Karpas-422 (cell line): ENCODE measurements around the gene ZDBF2. TPM values are rescaled to one million over a fixed set of nuclear protein-coding genes. Genes with fewer than 3 reads are reported as not detected.
A peak's percentile ranks its signal among the peaks of the same experiment; 100 is the strongest.
"Not testable (repeated sequence)": the region's sequence is repeated elsewhere in the genome, so short reads cannot be mapped to it uniquely, and the experiment has no call there.

ENCODE experiments used
- DNase-seq: peaks from one replicate; pipeline ENCODE4 v3.0.0-alpha.2; 2015
- H2AFZ ChIP-seq: fragments of 200-600 bp; sonication (generic); 2 replicates; pipeline ENCODE4 v1.6.1; 2014; ENCODE audit warnings: antibody characterized with exemption, low read length, mixed read lengths
- H3K27ac ChIP-seq: fragments of 200-600 bp; sonication (generic); 2 replicates; pipeline ENCODE4 v1.5.1; 2014; ENCODE audit warnings: mild to moderate bottlenecking, low read length, moderate library complexity
- H3K27me3 ChIP-seq: fragments of 200-600 bp; sonication (generic); 2 replicates; pipeline ENCODE4 v1.6.1; 2014; ENCODE audit warnings: low read length, mixed read lengths
- H3K36me3 ChIP-seq: fragments of 200-600 bp; sonication (generic); 2 replicates; pipeline ENCODE4 v1.6.1; 2014; ENCODE audit warnings: low read length, mixed read lengths; ENCODE audit not compliant: insufficient read depth
- H3K4me1 ChIP-seq: fragments of 200-600 bp; sonication (generic); 2 replicates; pipeline ENCODE4 v1.6.1; 2014; ENCODE audit warnings: mild to moderate bottlenecking, low read length, mixed read lengths
- H3K4me2 ChIP-seq: fragments of 200-600 bp; sonication (generic); 2 replicates; pipeline ENCODE4 v1.6.1; 2014; ENCODE audit warnings: low read length, low read depth, mild to moderate bottlenecking; ENCODE audit not compliant: poor library complexity, severe bottlenecking
- H3K4me3 ChIP-seq: fragments of 200-600 bp; sonication (generic); 2 replicates; pipeline ENCODE4 v1.5.1; 2014; ENCODE audit warnings: mild to moderate bottlenecking, antibody characterized with exemption, low read length, mixed read lengths
- H3K79me2 ChIP-seq: fragments of 200-600 bp; sonication (generic); 2 replicates; pipeline ENCODE4 v1.6.1; 2014; ENCODE audit warnings: mild to moderate bottlenecking, low read length, mixed read lengths
- H3K9ac ChIP-seq: fragments of 200-600 bp; sonication (generic); 2 replicates; pipeline ENCODE4 v1.6.0; 2014; ENCODE audit warnings: low read length
- H3K9me2 ChIP-seq: fragments of 200-600 bp; sonication (generic), shearing (Covaris generic); replicated peaks from 2 replicates; pipeline ENCODE4 v1.6.0; 2014; ENCODE audit warnings: mild to moderate bottlenecking, low read length, moderate library complexity; ENCODE audit not compliant: insufficient read depth
- H3K9me3 ChIP-seq: fragments of 300-700, 200-600 bp; sonication (generic); 2 replicates; pipeline ENCODE4 v1.6.1; 2014; ENCODE audit warnings: low read length, mixed read lengths
- H4K20me1 ChIP-seq: fragments of 200-600 bp; sonication (generic); 2 replicates; pipeline ENCODE4 v1.6.1; 2014; ENCODE audit warnings: mild to moderate bottlenecking, antibody characterized with exemption, low read length, low read depth; ENCODE audit not compliant: insufficient read depth
- total RNA-seq: library from RNA; depleted of rRNA; stranded (reverse); fragments of >200 nt; shearing (Covaris generic); gene quantifications from 2 replicates; pipeline ENCODE4 v1.2.3, GENCODE V29; 2014; ENCODE audit warnings: low replicate concordance

The ZDBF2 gene
- total RNA-seq, 1 experiment from 2014 or later, result 2.5 TPM

GRCh38 chr2:206256706-206257205 lies 17.7 kb upstream of the ZDBF2 start:
- DNase-seq, result no peak
- no peak overlapping the region for H3K27ac ChIP-seq
- no peak overlapping the region for H2AFZ ChIP-seq
- H3K4me2 ChIP-seq, result no peak overlapping the region
- H3K4me3 ChIP-seq, result no peak overlapping the region
- peaks cover 6% of the 10 kb centered on the region; the same call in 1 of the 2 replicates for H3K4me1 ChIP-seq
- H3K36me3 ChIP-seq, result no peaks in the 10 kb centered on the region
- H3K9me3 ChIP-seq, result no peaks in the 10 kb centered on the region
- no peaks in the 10 kb centered on the region for H3K27me3 ChIP-seq
- no peaks in the 10 kb centered on the region for H3K9me2 ChIP-seq
- H3K9ac ChIP-seq, result no peak overlapping the region
- H4K20me1 ChIP-seq, result no peaks in the 10 kb centered on the region
- no peaks in the 10 kb centered on the region for H3K79me2 ChIP-seq

DNA sequence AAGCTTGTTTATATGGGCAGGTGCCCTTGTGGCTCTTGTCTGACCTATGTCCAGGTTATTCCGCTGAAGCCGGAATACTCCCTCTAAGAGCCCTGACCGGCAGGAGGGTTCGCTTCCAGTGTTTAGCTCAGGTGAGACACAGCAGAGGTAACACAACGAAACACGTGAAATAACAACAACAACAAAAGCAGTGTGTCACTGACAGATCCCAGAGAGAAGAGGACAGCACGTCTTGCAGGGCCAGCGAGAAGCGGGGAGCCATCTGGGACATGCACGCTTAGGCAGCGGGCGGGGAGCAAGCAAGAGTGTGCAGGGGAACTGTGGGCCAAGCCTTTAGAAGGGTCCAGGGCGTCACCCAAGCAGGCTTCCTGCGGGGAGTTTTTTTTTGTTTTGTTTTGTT lies 17.1 kb upstream of the ZDBF2 start:
- no peaks in the 10 kb centered on the region for H3K79me2 ChIP-seq
- H3K4me2 ChIP-seq, result no peak overlapping the region
- no peaks in the 10 kb centered on the region for H3K36me3 ChIP-seq
- no peaks in the 10 kb centered on the region for H3K9me3 ChIP-seq
- H4K20me1 ChIP-seq, result no peaks in the 10 kb centered on the region
- H3K27me3 ChIP-seq, result no peaks in the 10 kb centered on the region
- no peak overlapping the region for H3K9ac ChIP-seq
- H3K4me1 ChIP-seq, result peaks cover 6% of the 10 kb centered on the region; the same call in 1 of the 2 replicates
- no peak overlapping the region for H3K4me3 ChIP-seq
- H3K27ac ChIP-seq, result no peak overlapping the region
- H3K9me2 ChIP-seq, result no peaks in the 10 kb centered on the region
- no peak for DNase-seq
- H2AFZ ChIP-seq, result no peak overlapping the region

DNA sequence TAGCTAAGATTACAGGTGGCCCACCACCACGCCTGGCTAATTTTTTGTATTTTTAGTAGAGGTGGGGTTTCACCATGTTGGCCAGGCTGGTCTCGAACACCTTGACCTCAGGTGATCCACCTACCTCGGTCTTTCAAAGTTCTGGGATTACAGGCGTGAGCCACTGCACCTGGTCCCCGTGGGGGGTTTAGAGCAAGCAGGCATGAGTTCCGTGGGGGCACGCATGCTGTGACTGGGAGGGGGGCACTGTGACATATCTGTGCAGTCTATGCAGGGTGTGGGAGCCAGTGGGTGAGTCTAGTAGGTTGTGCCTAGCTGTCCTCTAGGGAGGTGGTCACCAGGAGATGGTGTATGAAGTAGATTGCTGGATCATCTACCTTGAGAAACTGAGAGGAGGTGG lies 16.6 kb upstream of the ZDBF2 start:
- Histone ChIP-seq H3K27ac (no peak overlapping the region), H3K27me3 (no peaks in the 10 kb centered on the region), H3K79me2 (no peaks in the 10 kb centered on the region), H2AFZ (no peak overlapping the region), H3K9me2 (no peaks in the 10 kb centered on the region), H3K4me1 (peaks cover 6% of the 10 kb centered on the region; the same call in 1 of the 2 replicates), H4K20me1 (no peaks in the 10 kb centered on the region), H3K4me3 (no peak overlapping the region), H3K9ac (no peak overlapping the region), H3K36me3 (no peaks in the 10 kb centered on the region), H3K9me3 (no peaks in the 10 kb centered on the region), H3K4me2 (no peak overlapping the region)
- no peak for DNase-seq

GRCh38 chr2:206258615-206259014 lies 15.8 kb upstream of the ZDBF2 start:
- not testable (repeated sequence) for H3K36me3 ChIP-seq, H3K9me2 ChIP-seq, H3K4me2 ChIP-seq, H2AFZ ChIP-seq, H3K27me3 ChIP-seq, H4K20me1 ChIP-seq, H3K4me3 ChIP-seq, H3K9ac ChIP-seq, H3K79me2 ChIP-seq, H3K9me3 ChIP-seq, H3K27ac ChIP-seq, H3K4me1 ChIP-seq, DNase-seq

GRCh38 chr2:206259376-206260187 lies 14.9 kb upstream of the ZDBF2 start:
- no peak overlapping the region for H3K9ac ChIP-seq
- H3K27me3 ChIP-seq, result no peaks in the 10 kb centered on the region
- H4K20me1 ChIP-seq, result no peaks in the 10 kb centered on the region
- H2AFZ ChIP-seq, result 0 out of 2 replicates have a peak overlapping the region, but pooled peaks have one; percentile 20
- no peaks in the 10 kb centered on the region for H3K79me2 ChIP-seq
- H3K4me3 ChIP-seq, result no peak overlapping the region
- peaks cover 6% of the 10 kb centered on the region; the same call in 1 of the 2 replicates for H3K4me1 ChIP-seq
- no peaks in the 10 kb centered on the region for H3K9me2 ChIP-seq
- no peak for DNase-seq
- H3K4me2 ChIP-seq, result no peak overlapping the region
- no peaks in the 10 kb centered on the region for H3K9me3 ChIP-seq
- no peaks in the 10 kb centered on the region for H3K36me3 ChIP-seq
- H3K27ac ChIP-seq, result no peak overlapping the region

DNA sequence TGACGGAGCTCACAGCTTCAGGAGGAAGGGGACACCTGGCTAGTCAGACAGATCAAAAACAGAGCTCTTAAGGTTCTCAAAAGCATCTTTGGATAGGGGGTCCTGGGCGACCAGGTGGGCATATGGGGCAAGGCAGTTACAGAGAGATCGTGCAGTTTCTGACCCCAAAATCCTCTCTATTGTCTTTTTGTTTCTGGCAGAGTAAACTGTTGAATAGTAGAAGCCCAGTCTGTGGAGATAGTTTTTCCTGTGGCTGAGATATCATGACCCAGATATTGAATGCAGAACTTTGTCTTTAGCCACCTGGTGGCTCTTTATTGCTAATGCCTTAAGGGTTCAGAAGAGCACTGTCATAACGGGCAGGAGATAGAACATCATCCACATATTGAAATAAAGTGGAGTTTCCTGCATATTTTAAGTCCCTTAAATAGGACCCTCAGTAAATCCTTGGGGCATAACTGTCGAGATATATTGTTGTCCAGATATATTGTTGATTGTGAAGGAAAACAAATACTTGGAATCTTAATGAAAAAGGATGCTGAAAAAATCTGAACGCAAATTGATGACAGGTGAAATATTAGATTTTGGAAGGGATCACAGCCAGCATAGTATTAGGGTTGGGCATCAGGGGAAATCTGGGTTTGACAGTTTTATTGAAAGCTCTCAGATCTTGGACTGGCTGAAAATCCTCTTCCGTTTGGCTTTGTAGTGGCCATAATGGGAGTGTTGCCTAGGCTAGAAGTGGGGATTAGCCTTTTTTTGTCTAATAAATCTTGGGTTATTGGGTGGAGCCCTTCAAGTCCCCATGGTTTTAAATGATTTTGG lies 14.1 kb upstream of the ZDBF2 start:
- no peaks in the 10 kb centered on the region for H4K20me1 ChIP-seq
- no peak overlapping the region for H3K9ac ChIP-seq
- no peaks in the 10 kb centered on the region for H3K27me3 ChIP-seq
- peak; percentile 83 for DNase-seq
- H3K79me2 ChIP-seq, result no peaks in the 10 kb centered on the region
- H3K4me1 ChIP-seq, result peaks cover 6% of the 10 kb centered on the region; the same call in 1 of the 2 replicates
- H3K9me3 ChIP-seq, result no peaks in the 10 kb centered on the region
- no peaks in the 10 kb centered on the region for H3K36me3 ChIP-seq
- no peak overlapping the region for H3K27ac ChIP-seq
- H2AFZ ChIP-seq, result 0 out of 2 replicates have a peak overlapping the region, but pooled peaks have one; percentile 20
- no peak overlapping the region for H3K4me2 ChIP-seq
- no peaks in the 10 kb centered on the region for H3K9me2 ChIP-seq
- H3K4me3 ChIP-seq, result no peak overlapping the region

DNA sequence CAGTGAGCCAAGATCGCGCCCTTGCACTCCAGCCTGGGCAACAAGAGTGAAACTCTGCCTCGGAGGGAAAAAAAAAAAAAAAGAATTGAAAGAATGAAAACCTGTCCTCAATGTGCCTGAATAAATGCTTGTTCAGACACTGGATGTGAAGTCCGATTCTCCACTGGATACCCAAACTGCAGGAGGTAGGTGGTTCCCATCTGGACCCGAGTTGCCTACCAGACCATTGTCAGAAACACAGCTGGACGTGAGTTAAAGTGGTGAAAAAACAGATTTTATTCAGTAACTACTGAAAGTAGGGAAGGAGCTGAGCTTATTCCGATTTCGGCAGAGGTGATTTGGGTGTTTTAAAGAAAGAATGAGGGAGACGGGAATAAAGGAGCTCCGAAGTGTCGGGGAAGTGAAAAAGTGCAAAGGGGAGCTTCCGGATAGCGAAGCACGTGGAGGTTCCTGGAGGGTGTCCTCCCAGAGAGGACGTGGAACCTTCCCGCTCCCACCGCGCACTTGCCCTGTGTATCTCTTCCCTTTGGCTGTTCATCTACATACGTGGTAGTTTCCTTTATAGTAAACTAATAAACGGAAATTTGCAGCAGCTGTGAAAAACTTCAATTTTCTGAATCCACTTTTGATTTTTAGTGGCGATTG lies 10.4 kb upstream of the ZDBF2 start:
- Histone ChIP-seq H2AFZ (no peak overlapping the region), H3K4me2 (no peak overlapping the region), H3K9ac (no peak overlapping the region), H3K9me3 (no peaks in the 10 kb centered on the region), H3K36me3 (no peaks in the 10 kb centered on the region), H3K4me1 (peaks cover 6% of the 10 kb centered on the region; the same call in 1 of the 2 replicates), H4K20me1 (no peaks in the 10 kb centered on the region), H3K79me2 (no peaks in the 10 kb centered on the region), H3K4me3 (no peak overlapping the region), H3K9me2 (no peaks in the 10 kb centered on the region), H3K27me3 (no peaks in the 10 kb centered on the region), H3K27ac (no peak overlapping the region)
- DNase-seq, result no peak
